Measurements from ENCODE around the gene MMP10. TPM values are rescaled to one million over a fixed set of nuclear protein-coding genes. Genes with fewer than 3 reads are reported as not detected.

MMP10 gene
- total RNA-seq, 1 donor from 2014 or later, result not detected

DNA sequence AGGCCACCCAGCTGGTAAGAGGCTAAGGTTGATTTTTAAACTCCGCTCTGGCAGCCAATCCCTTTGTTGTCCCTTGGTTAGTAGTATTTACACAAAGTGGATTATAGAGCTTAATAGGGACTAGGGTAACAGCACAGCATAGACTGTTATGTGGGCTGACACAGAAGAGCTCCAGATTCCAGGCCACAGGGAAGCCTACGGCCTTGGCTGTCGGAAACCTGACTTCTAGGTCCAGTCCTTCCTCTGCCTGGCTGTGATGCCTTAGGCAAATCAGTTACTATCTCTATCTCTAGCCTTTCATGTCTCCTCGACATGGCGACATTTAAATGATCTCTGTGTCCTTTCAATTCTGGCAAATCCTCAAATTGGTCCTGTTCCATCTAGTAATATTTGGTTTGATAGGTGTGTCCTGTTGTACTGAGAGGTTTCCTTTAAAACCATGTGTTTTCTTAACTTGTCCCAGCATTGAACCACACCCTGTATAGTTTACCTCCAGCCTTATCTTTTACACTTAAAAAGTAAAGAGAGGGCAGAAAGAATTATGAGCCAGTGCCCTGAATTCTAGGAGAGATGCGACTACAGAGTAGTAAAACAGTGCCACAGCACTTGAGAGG lies 13.4 kb upstream of the MMP10 start:
- no peaks in the 10 kb centered on the region for H3K4me1 Mint-ChIP-seq (ENCODE audit: unreplicated experiment)
- TF ChIP-seq, protein P1, sequence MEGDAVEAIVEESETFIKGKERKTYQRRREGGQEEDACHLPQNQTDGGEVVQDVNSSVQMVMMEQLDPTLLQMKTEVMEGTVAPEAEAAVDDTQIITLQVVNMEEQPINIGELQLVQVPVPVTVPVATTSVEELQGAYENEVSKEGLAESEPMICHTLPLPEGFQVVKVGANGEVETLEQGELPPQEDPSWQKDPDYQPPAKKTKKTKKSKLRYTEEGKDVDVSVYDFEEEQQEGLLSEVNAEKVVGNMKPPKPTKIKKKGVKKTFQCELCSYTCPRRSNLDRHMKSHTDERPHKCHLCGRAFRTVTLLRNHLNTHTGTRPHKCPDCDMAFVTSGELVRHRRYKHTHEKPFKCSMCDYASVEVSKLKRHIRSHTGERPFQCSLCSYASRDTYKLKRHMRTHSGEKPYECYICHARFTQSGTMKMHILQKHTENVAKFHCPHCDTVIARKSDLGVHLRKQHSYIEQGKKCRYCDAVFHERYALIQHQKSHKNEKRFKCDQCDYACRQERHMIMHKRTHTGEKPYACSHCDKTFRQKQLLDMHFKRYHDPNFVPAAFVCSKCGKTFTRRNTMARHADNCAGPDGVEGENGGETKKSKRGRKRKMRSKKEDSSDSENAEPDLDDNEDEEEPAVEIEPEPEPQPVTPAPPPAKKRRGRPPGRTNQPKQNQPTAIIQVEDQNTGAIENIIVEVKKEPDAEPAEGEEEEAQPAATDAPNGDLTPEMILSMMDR (IDR thresholded peaks at IDR 0.05; ENCODE audit: unreplicated experiment), result no peak
- no peak for DNase-seq (ENCODE audit: low spot score)
- no peaks in the 10 kb centered on the region for H3K36me3 Mint-ChIP-seq (ENCODE audit: low read depth, unreplicated experiment)
- no peaks in the 10 kb centered on the region for H3K9me3 Mint-ChIP-seq (ENCODE audit: unreplicated experiment)
- no peak overlapping the region for H3K4me3 Mint-ChIP-seq (ENCODE audit: unreplicated experiment)
- no peaks in the 10 kb centered on the region for H3K27me3 Mint-ChIP-seq (ENCODE audit: unreplicated experiment)
- H3K27ac Mint-ChIP-seq (ENCODE audit: unreplicated experiment), result no peak overlapping the region

DNA sequence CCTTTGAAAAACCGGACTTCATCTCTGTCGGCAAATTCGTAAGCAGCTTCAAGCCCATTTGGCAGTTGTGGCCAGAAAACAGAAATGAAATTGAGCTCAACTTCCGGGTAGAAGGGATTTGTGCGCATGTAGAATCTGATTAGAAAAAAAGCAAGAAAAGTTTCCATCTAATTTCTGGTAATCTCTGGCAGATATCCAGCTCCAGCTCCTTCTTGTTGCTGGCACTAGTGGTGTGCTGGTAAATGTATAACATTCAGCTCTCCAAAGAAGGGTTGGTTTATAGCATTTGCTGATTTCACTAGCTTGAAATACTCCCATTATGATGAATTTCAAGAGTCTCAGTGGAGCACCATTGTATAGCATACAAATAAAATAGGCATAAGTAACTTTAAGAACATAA lies 12.2 kb upstream of the MMP10 start:
- no peaks in the 10 kb centered on the region for H3K27me3 Mint-ChIP-seq (ENCODE audit: unreplicated experiment)
- H3K4me3 Mint-ChIP-seq (ENCODE audit: unreplicated experiment), result no peak overlapping the region
- no peaks in the 10 kb centered on the region for H3K9me3 Mint-ChIP-seq (ENCODE audit: unreplicated experiment)
- no peaks in the 10 kb centered on the region for H3K36me3 Mint-ChIP-seq (ENCODE audit: low read depth, unreplicated experiment)
- TF ChIP-seq, protein P1 (IDR thresholded peaks at IDR 0.05; ENCODE audit: unreplicated experiment), result no peak
- H3K4me1 Mint-ChIP-seq (ENCODE audit: unreplicated experiment), result no peaks in the 10 kb centered on the region
- no peak for DNase-seq (ENCODE audit: low spot score)
- H3K27ac Mint-ChIP-seq (ENCODE audit: unreplicated experiment), result no peak overlapping the region

DNA sequence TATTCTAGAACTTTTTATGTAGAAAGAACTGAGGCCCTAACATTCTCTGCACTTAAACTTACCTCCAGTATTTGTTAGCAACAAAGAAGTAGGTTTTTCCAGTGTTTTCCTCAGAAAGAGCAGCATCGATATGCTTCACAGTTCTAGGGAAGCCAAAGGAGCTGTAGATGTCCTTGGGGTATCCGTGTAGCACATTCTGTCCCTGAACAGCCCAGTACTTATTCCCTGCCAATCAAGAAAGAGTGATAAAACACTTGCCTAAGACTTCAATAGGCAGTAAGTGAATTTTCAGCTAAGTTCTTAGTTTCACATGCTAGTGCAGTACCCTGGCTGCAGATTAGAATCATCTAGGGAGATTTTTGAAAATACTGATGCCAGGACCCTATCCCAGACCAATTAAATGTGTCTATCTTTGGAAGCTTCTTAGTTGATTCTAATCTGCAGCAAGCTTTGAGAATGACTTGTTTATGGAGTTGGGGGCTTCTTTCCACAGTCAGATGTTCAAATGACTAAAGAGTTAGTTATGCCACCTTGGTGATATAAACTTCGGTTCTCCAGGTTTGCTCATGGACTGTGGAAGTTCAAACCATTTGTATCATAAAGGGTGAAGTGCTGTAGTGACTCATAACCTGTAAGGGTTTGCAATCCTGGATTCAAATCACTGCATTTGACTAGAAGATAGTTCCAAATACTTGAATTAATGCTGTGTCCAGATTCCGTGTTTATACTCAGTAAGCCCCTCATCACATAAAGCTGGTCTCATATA lies 11.0 kb upstream of the MMP10 start:
- TF ChIP-seq, protein P1 (IDR thresholded peaks at IDR 0.05; ENCODE audit: unreplicated experiment), result no peak
- Mint-ChIP-seq H3K4me3 (ENCODE audit: unreplicated experiment) (no peak overlapping the region), H3K4me1 (ENCODE audit: unreplicated experiment) (no peaks in the 10 kb centered on the region), H3K27ac (ENCODE audit: unreplicated experiment) (no peak overlapping the region), H3K9me3 (ENCODE audit: unreplicated experiment) (no peaks in the 10 kb centered on the region), H3K36me3 (ENCODE audit: low read depth, unreplicated experiment) (no peaks in the 10 kb centered on the region), H3K27me3 (ENCODE audit: unreplicated experiment) (no peaks in the 10 kb centered on the region)
- no peak for DNase-seq (ENCODE audit: low spot score)

DNA sequence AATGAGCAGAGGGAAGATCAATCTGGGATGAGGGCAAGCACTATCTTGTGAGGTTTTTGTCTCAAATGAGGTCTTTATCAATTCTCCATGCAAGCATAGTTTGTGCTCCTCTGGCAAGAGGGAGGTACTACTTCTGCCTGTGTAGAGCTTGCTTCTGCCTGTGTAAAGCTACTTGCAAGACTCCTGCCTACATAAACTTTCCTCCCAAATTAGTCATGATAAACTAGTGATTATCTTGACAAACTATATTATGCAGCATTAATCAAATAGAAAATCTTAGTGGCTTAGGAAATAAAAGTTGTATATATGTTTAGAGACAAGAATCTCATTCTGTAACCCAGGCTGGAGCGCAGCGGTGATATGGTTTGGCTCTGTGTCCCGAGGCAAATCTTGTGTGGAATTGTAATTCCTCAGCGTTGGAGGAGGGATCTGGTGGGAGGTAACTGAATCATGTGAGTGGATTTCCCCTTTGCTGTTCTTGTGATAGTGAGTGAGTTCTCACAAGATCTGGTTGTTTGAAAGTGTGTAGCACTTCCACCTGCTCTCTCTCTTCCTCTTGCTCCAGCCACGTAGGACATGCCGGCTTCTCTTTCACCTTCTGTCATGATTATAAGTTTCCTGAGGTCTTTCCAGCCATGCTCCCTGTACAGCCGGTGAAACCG lies 8.0 kb upstream of the MMP10 start:
- Mint-ChIP-seq H3K4me3 (ENCODE audit: unreplicated experiment) (no peak overlapping the region), H3K4me1 (ENCODE audit: unreplicated experiment) (no peaks in the 10 kb centered on the region), H3K27ac (ENCODE audit: unreplicated experiment) (no peak overlapping the region), H3K27me3 (ENCODE audit: unreplicated experiment) (no peaks in the 10 kb centered on the region), H3K9me3 (ENCODE audit: unreplicated experiment) (no peaks in the 10 kb centered on the region), H3K36me3 (ENCODE audit: low read depth, unreplicated experiment) (no peaks in the 10 kb centered on the region)
- TF ChIP-seq, protein P1 (IDR thresholded peaks at IDR 0.05; ENCODE audit: unreplicated experiment), result no peak
- no peak for DNase-seq (ENCODE audit: low spot score)

DNA sequence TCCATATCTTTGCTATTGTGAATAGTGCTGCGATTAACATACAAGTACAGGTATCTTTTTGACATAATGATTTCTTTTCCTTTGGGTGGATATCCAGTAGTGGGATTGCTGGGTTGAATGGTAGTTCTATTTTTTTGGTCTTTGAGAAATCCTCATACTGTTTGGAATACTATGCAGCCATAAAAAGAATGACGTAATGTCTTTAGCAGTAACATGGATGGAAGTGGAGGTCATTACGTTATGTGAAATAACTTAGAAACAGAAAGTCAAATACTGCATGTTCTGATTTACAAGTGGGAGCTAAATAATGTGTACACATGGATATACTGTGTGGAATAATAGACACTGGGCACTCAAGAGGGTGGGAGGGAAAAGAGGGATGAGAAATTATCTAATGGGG lies 4.0 kb upstream of the MMP10 start:
- H3K27me3 Mint-ChIP-seq (ENCODE audit: unreplicated experiment), result no peaks in the 10 kb centered on the region
- DNase-seq (ENCODE audit: low spot score), result no peak
- TF ChIP-seq, protein P1 (IDR thresholded peaks at IDR 0.05; ENCODE audit: unreplicated experiment), result no peak
- no peak overlapping the region for H3K27ac Mint-ChIP-seq (ENCODE audit: unreplicated experiment)
- no peaks in the 10 kb centered on the region for H3K9me3 Mint-ChIP-seq (ENCODE audit: unreplicated experiment)
- no peak overlapping the region for H3K4me3 Mint-ChIP-seq (ENCODE audit: unreplicated experiment)
- H3K4me1 Mint-ChIP-seq (ENCODE audit: unreplicated experiment), result no peaks in the 10 kb centered on the region
- H3K36me3 Mint-ChIP-seq (ENCODE audit: low read depth, unreplicated experiment), result no peaks in the 10 kb centered on the region

Measured in endothelial cell (in vitro differentiated cells).